ENCODE results near the gene BTBD16.

Gene BTBD16

GRCh38 chr10:122290833-122291532 lies 19.9 kb downstream of the BTBD16 start:
- TF ChIP-seq ZNF274 (IDR thresholded peaks at IDR 0.05; ENCODE audit: low read depth, low read length) = no peak
- H3K4me3 ChIP-seq (ENCODE audit: low read length) = no peak overlapping the region

- no peak for TF ChIP-seq ZNF274 (IDR thresholded peaks at IDR 0.05; ENCODE audit: low read depth, low read length)
- H3K4me3 ChIP-seq (ENCODE audit: low read length) = no peak overlapping the region
These were observed 20.6 kb downstream of the BTBD16 start for GRCh38 chr10:122291739-122292138.

GRCh38 chr10:122292376-122292775 lies 21.3 kb downstream of the BTBD16 start:
- no peak overlapping the region for H3K4me3 ChIP-seq (ENCODE audit: low read length)
- TF ChIP-seq ZNF274 (IDR thresholded peaks at IDR 0.05; ENCODE audit: low read depth, low read length) = no peak

- no peak overlapping the region for H3K4me3 ChIP-seq (ENCODE audit: low read length)
- no peak for TF ChIP-seq ZNF274 (IDR thresholded peaks at IDR 0.05; ENCODE audit: low read depth, low read length)
These were observed 22.3 kb downstream of the BTBD16 start for GRCh38 chr10:122293156-122293960.

- TF ChIP-seq ZNF274 (IDR thresholded peaks at IDR 0.05; ENCODE audit: low read depth, low read length) = no peak
- H3K4me3 ChIP-seq (ENCODE audit: low read length) = no peak overlapping the region
These were observed 22.9 kb downstream of the BTBD16 start for GRCh38 chr10:122293961-122294380.

- no peak for TF ChIP-seq ZNF274 (IDR thresholded peaks at IDR 0.05; ENCODE audit: low read depth, low read length)
- no peak overlapping the region for H3K4me3 ChIP-seq (ENCODE audit: low read length)
These were observed 23.7 kb downstream of the BTBD16 start for GRCh38 chr10:122294511-122295450.

- no peak overlapping the region for H3K4me3 ChIP-seq (ENCODE audit: low read length)
- TF ChIP-seq ZNF274 (IDR thresholded peaks at IDR 0.05; ENCODE audit: low read depth, low read length) = no peak
These were observed 24.3 kb downstream of the BTBD16 start for GRCh38 chr10:122295451-122295809.

- no peak for TF ChIP-seq ZNF274 (IDR thresholded peaks at IDR 0.05; ENCODE audit: low read depth, low read length)
- no peak overlapping the region for H3K4me3 ChIP-seq (ENCODE audit: low read length)
These were observed 25.4 kb downstream of the BTBD16 start for GRCh38 chr10:122296363-122297120.

- no peak overlapping the region for H3K4me3 ChIP-seq (ENCODE audit: low read length)
- no peak for TF ChIP-seq ZNF274 (IDR thresholded peaks at IDR 0.05; ENCODE audit: low read depth, low read length)
These were observed 26.5 kb downstream of the BTBD16 start for GRCh38 chr10:122297583-122297982.

- no peak for TF ChIP-seq ZNF274 (IDR thresholded peaks at IDR 0.05; ENCODE audit: low read depth, low read length)
- no peak overlapping the region for H3K4me3 ChIP-seq (ENCODE audit: low read length)
These were observed 27.1 kb downstream of the BTBD16 start for GRCh38 chr10:122298206-122298597.

- no peak for TF ChIP-seq ZNF274 (IDR thresholded peaks at IDR 0.05; ENCODE audit: low read depth, low read length)
- H3K4me3 ChIP-seq (ENCODE audit: low read length) = no peak overlapping the region
These were observed 27.7 kb downstream of the BTBD16 start for GRCh38 chr10:122298598-122299301.

GRCh38 chr10:122299423-122300075 lies 28.5 kb downstream of the BTBD16 start:
- no peak for TF ChIP-seq ZNF274 (IDR thresholded peaks at IDR 0.05; ENCODE audit: low read depth, low read length)
- no peak overlapping the region for H3K4me3 ChIP-seq (ENCODE audit: low read length)

Measured in GM08714 (cell line).